Posterior cingulate gyrus (tissue), 11 donors: Measurements from ENCODE around the gene BGLAP.

ENCODE experiments used
- DNase-seq, 10 donors: peaks; one replicate each; pipeline versions ENCODE4 v3.0.0 to v3.0.0-alpha.2; 2020 to 2021; ENCODE audit warnings: mixed read lengths in 3 of 10
- intact Hi-C: fragments of 100-400 bp; cut with DNase I; formaldehyde crosslinking; loops from one replicate; pipeline ENCODE4 v1.15.1; 2023

The BGLAP gene

DNA sequence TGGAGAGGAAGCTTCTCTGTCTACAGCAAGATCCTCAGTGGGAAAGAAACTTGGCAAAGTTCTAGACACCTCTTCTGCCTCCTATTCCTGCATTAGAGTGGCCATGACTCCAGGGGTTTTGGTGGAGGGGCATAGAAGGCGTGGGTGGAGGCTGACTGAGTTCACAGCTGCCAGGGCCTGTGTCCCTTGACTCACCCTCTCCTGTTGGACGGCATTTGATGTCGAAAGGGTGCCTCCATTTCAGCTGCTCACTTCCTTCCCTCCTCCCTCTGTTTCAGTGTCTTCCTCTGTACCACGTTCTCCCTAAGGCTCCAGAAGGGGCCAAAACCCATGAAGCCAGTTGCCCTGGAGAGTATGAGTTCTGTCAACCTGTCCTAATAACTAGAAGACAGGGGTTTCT, 42.8 kb downstream of the BGLAP start:
- intact Hi-C loops = no loop called here
- DNase-seq = peak in 2 of 10 donors; percentile 5 to 21

DNA sequence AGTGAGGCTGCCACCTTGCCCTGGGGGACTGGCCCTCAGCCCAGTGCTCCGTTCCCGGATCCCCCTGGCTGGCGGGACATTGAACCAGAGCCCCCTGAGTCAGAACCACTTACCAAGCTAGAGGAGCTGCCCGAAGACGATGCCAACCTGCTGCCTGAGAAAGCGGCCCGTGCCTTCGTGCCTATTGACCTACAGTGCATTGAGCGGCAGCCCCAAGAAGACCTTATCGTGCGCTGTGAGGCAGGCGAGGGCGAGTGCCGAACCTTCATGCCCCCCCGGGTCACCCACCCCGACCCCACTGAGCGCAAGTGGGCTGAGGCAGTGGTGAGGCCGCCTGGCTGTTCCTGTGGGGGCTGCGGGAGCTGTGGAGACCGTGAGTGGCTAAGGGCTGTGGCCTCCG, 43.5 kb downstream of the BGLAP start:
- DNase-seq = peak in 2 of 10 donors; percentile 59 to 75
- intact Hi-C loops = no loop called here

DNA sequence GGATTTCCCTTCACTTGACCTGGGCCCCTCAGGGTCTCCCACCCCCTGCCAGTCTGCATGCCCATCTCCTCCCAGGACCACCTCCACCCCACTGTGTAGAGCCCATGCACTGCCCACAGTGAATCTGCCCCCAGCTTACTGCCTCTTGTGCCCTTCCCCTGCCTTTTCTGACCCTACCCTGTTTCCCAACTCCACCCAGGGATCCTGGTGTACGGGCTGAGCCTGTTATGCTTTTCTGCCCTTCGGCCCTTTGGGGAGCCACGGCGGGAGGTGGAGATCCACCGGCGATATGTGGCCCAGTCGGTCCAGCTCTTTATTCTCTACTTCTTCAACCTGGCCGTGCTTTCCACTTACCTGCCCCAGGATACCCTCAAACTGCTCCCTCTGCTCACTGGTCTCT, 44.1 kb downstream of the BGLAP start:
- intact Hi-C loops = no loop called here

DNA sequence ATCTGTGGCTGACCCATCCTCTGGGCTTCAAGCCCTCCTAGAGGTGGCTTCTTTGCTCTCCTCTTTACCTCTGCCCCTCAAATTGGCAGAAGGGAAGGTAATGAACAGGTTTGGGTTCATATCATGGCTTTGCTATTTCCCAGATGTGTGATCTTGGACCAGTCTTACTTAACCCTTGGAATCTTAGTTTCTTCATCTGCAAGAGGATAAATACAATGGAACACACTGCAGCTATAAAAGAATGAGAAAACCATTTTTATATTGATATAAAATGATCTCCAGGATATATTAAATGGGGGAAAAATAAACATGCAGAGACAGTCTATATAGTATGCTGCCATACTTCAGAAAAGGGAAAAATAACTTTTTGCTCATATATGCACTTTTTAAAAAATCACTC, 47.9 kb downstream of the BGLAP start:
- intact Hi-C loops = loop anchor here (10.0 kb wide), 1 partner anchor 55 kb away; no protein-coding TSS in a partner anchor

More for the DNA sequence above, 44.1 kb downstream of the BGLAP start:
- peak in 2 of 10 donors; percentile 43 to 67 for DNase-seq

DNA sequence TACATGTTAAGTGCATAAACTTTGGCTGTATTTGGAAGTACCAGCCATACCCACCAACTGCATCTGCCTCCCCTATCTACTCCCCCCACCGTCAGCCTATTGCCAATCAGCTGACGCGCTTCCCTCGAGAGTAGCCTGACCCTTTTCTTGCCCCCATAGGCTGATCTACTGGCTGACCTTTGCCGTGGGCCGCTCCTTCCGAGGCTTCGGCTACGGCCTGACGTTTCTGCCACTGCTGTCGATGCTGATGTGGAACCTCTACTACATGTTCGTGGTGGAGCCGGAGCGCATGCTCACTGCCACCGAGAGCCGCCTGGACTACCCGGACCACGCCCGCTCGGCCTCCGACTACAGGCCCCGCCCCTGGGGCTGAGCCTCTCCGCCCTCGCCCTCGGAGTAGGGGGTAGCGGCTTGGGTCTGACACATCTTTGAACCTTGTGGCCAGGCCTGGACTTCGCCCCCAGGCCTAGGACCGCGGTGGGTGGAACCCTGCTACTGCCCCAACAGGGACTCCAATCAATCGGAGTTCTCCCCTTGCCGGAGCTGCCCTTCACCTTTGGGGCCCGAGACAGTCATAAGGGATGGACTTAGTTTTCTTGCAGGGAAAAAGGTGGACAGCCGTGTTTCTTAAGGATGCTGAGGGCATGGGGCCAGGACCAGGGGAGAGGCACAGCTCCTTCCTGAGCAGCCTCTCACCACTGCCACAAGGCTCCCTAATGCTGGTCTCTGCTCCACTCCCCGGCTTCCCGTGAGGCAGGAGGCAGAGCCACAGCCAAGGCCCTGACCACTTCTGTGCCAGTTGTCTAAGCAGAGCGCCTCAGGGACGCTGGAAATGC, 49.5 kb downstream of the BGLAP start:
- peak; percentile 74 to 98 (median 84) for DNase-seq
- intact Hi-C loops = loop anchor here (10.0 kb wide), 1 partner anchor 57 kb away; no protein-coding TSS in a partner anchor

More for the DNA sequence above, 47.9 kb downstream of the BGLAP start:
- no peak for DNase-seq
